ENCODE data around the gene ADGRF1.

The ADGRF1 gene

GRCh38 chr6:47026679-47027078 is 15.5 kb downstream of the ADGRF1 start:
- Histone ChIP-seq H3K9me2 (replicated peaks; ENCODE audit: low read depth, low read length) (no peaks in the 10 kb centered on the region), H3K36me3 (ENCODE audit: insufficient read depth, low read length) (no peaks in the 10 kb centered on the region), H3K4me3 (ENCODE audit: low read length, poor library complexity, severe bottlenecking) (no peak overlapping the region), H3K9ac (ENCODE audit: low read depth, low read length, poor library complexity, severe bottlenecking) (no peak overlapping the region), H3K4me1 (ENCODE audit: insufficient read depth, low read length, poor library complexity, severe bottlenecking) (no peaks in the 10 kb centered on the region), H3K79me2 (ENCODE audit: insufficient read depth, low read length) (no peaks in the 10 kb centered on the region), H3F3A (ENCODE audit: low read depth) (no peaks in the 10 kb centered on the region), H3K9me3 (ENCODE audit: insufficient read depth, low read depth, low read length) (no peaks in the 10 kb centered on the region), H3K27me3 (ENCODE audit: insufficient read depth, low read length, poor library complexity, severe bottlenecking) (no peaks in the 10 kb centered on the region), H4K20me1 (ENCODE audit: insufficient read depth, low read length, poor library complexity, severe bottlenecking) (no peaks in the 10 kb centered on the region), H2AFZ (ENCODE audit: low read length) (no peak overlapping the region), H3K4me2 (ENCODE audit: low read depth, low read length, poor library complexity, severe bottlenecking) (no peak overlapping the region)
- TF ChIP-seq CTCF (conservative IDR thresholded peaks at IDR 0.05; ENCODE audit: low read length) (no peak), EZH2phosphoT487 (IDR thresholded peaks at IDR 0.05; ENCODE audit: borderline replicate concordance) (no peak)

- no peaks in the 10 kb centered on the region for H3F3A ChIP-seq (ENCODE audit: low read depth)
- TF ChIP-seq EZH2phosphoT487 (IDR thresholded peaks at IDR 0.05; ENCODE audit: borderline replicate concordance) (no peak), CTCF (conservative IDR thresholded peaks at IDR 0.05; ENCODE audit: low read length) (no peak)
Observed at GRCh38 chr6:47023573-47023972, 18.6 kb downstream of the ADGRF1 start.

GRCh38 chr6:47022191-47022590 is 19.9 kb downstream of the ADGRF1 start:
- no peaks in the 10 kb centered on the region for H3F3A ChIP-seq (ENCODE audit: low read depth)
- no peak overlapping the region for H3K4me2 ChIP-seq (ENCODE audit: low read depth, low read length, poor library complexity, severe bottlenecking)
- no peaks in the 10 kb centered on the region for H3K9me3 ChIP-seq (ENCODE audit: insufficient read depth, low read depth, low read length)
- H2AFZ ChIP-seq (ENCODE audit: low read length), result no peak overlapping the region
- no peaks in the 10 kb centered on the region for H3K27me3 ChIP-seq (ENCODE audit: insufficient read depth, low read length, poor library complexity, severe bottlenecking)
- H3K9me2 ChIP-seq (replicated peaks; ENCODE audit: low read depth, low read length), result no peaks in the 10 kb centered on the region
- TF ChIP-seq CTCF (conservative IDR thresholded peaks at IDR 0.05; ENCODE audit: low read length) (no peak), EZH2phosphoT487 (IDR thresholded peaks at IDR 0.05; ENCODE audit: borderline replicate concordance) (no peak)
- H3K9ac ChIP-seq (ENCODE audit: low read depth, low read length, poor library complexity, severe bottlenecking), result no peak overlapping the region
- H3K4me3 ChIP-seq (ENCODE audit: low read length, poor library complexity, severe bottlenecking), result no peak overlapping the region
- H3K4me1 ChIP-seq (ENCODE audit: insufficient read depth, low read length, poor library complexity, severe bottlenecking), result no peaks in the 10 kb centered on the region
- H3K79me2 ChIP-seq (ENCODE audit: insufficient read depth, low read length), result no peaks in the 10 kb centered on the region
- H3K36me3 ChIP-seq (ENCODE audit: insufficient read depth, low read length), result no peaks in the 10 kb centered on the region
- H4K20me1 ChIP-seq (ENCODE audit: insufficient read depth, low read length, poor library complexity, severe bottlenecking), result no peaks in the 10 kb centered on the region

More at GRCh38 chr6:47023573-47023972, 18.6 kb downstream of the ADGRF1 start:
- no peaks in the 10 kb centered on the region for H3K4me1 ChIP-seq (ENCODE audit: insufficient read depth, low read length, poor library complexity, severe bottlenecking)
- H3K79me2 ChIP-seq (ENCODE audit: insufficient read depth, low read length), result no peaks in the 10 kb centered on the region
- H3K4me2 ChIP-seq (ENCODE audit: low read depth, low read length, poor library complexity, severe bottlenecking), result no peak overlapping the region
- H3K9me3 ChIP-seq (ENCODE audit: insufficient read depth, low read depth, low read length), result no peaks in the 10 kb centered on the region
- H3K27me3 ChIP-seq (ENCODE audit: insufficient read depth, low read length, poor library complexity, severe bottlenecking), result no peaks in the 10 kb centered on the region
- no peak overlapping the region for H3K9ac ChIP-seq (ENCODE audit: low read depth, low read length, poor library complexity, severe bottlenecking)
- no peaks in the 10 kb centered on the region for H3K36me3 ChIP-seq (ENCODE audit: insufficient read depth, low read length)
- H3K9me2 ChIP-seq (replicated peaks; ENCODE audit: low read depth, low read length), result no peaks in the 10 kb centered on the region
- H3K4me3 ChIP-seq (ENCODE audit: low read length, poor library complexity, severe bottlenecking), result no peak overlapping the region
- H2AFZ ChIP-seq (ENCODE audit: low read length), result no peak overlapping the region
- H4K20me1 ChIP-seq (ENCODE audit: insufficient read depth, low read length, poor library complexity, severe bottlenecking), result no peaks in the 10 kb centered on the region

Data from Loucy (cell line).